Rectal smooth muscle tissue (tissue), 1 donor: ENCODE data around the gene GOLGA6B.
"Not testable (repeated sequence)": the region's sequence is repeated elsewhere in the genome, so short reads cannot be mapped to it uniquely, and the experiment has no call there.

Experiments
- H3K27ac ChIP-seq: one replicate; pipeline ENCODE4 v1.7.0; 2013; ENCODE audit warnings: low read depth, low read length, inconsistent platforms
- H3K27me3 ChIP-seq: one replicate; pipeline ENCODE4 v1.7.0; 2013; ENCODE audit warnings: low read length; ENCODE audit not compliant: control insufficient read depth, insufficient read depth
- H3K36me3 ChIP-seq: one replicate; pipeline ENCODE4 v1.7.0; 2013; ENCODE audit warnings: low read length; ENCODE audit not compliant: control insufficient read depth, insufficient read depth
- H3K4me1 ChIP-seq: one replicate; pipeline ENCODE4 v1.7.0; 2013; ENCODE audit warnings: low read length; ENCODE audit not compliant: control insufficient read depth, insufficient read depth
- H3K4me3 ChIP-seq: one replicate; pipeline ENCODE4 v1.7.0; 2013; ENCODE audit warnings: low read length
- H3K9ac ChIP-seq: one replicate; pipeline ENCODE4 v1.7.0; 2013; ENCODE audit warnings: low read length

Gene GOLGA6B, protein sequence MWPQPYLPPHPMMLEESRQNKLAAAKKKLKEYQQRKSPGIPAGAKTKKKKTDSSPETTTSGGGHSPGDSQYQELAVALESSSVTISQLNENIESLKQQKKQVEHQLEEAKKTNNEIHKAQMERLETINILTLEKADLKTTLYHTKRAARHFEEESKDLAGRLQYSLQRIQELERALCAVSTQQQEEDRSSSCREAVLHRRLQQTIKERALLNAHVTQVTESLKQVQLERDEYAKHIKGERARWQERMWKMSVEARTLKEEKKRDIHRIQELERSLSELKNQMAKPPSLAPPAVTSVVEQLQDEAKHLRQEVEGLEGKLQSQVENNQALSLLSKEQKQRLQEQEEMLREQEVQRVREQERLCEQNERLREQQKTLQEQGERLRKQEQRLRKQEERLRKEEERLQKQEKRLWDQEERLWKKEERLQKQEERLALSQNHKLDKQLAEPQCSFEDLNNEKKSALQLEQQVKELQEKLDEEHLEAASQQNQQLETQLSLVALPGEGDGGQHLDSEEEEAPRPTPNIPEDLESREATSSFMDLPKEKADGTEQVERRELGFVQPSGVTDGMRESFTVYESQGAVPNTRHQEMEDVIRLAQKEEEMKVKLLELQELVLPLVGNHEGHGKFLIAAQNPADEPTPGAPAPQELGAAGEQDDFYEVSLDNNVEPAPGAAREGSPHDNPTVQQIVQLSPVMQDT

DNA sequence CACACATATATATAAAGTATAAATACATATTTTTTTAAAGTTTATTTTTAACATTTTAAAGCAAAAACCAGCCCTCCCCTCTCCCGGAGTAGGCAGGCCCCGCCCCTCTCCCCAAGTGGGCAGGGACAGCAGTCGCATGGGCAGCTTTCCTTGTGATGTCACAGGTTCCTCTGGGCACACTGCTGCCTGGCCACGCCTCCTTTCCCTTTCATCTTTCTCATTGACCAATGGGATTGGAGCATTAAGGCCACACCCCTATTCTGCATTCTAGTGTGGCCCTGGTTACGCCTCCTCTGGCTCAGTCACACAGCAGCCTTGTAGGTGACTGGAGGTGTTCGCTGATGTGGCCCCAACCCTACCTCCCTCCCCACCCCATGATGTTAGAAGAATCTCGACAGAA, at the start of gene GOLGA6B:
TSS of gene GOLGA6B (plus strand) at position 301 of the 400 bp plus-strand sequence. CDS start at position 342, 41 bp downstream.
- H3K36me3 ChIP-seq, H3K9ac ChIP-seq, H3K27me3 ChIP-seq, H3K4me3 ChIP-seq, H3K4me1 ChIP-seq, H3K27ac ChIP-seq: not testable (repeated sequence)

DNA sequence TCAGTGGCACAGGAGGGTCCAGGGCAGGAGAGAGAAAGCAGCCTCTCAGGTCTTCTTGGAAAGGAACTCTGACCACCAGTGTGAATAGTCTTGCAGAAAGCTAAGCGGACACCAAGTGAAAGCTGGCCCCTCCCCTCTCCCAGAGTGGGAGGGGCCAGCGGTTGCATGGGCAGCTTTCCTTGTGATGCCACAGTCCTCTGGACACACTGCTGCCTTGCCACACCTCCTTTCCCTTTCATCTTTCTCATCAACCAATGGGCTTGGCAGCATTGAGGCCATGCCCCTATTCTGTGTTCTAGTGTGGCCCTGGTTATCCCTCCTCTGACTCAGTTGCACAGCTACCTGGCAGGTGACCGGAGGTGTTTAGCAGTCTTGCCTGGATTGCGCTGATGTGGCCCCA, 49.7 kb upstream of the GOLGA6B start:
- Histone ChIP-seq H3K27me3 (no peaks in the 10 kb centered on the region), H3K4me3 (no peak overlapping the region), H3K27ac (no peak overlapping the region), H3K4me1 (no peaks in the 10 kb centered on the region), H3K9ac (no peak overlapping the region), H3K36me3 (no peaks in the 10 kb centered on the region)

DNA sequence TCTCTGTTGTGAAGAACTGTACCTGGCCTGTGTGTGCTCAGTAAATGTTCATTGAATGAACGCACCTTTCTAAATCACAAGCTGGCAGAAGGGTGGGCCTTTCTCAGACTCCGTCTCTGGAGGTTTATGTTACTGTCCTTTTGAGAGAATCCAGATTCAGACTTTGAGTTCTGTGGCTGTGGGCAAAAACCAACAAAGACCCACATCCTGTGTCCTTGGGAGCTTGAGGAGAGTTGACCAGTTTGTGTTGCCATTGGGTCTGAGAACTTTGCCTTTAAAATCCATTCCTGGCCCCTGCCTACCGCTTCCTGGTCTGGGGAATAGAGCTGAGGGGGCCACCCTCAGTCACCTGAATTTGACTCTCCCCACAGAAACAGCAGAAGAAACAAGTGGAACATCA, 46.4 kb upstream of the GOLGA6B start:
- H3K27ac ChIP-seq, H3K4me3 ChIP-seq, H3K9ac ChIP-seq, H3K36me3 ChIP-seq, H3K4me1 ChIP-seq, H3K27me3 ChIP-seq: not testable (repeated sequence)

DNA sequence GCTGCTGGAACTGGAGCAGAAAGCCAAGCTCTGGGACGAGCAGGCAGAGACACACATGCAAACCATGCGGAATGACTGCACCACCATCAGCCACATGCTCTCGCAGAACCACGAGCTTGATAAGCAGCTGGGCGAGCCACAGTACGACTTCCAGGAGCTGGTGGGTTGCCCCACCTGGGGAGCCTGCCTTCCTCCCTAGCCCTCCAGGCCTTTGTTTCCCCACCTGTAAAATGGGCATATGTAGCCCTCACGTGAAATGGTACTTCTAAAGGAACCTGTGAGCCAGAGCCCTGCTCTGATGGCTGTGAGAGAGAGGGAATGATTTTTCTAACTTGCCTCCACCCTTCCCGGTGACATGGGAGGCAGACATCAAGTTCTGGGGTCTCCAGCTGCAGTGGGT, 44.6 kb upstream of the GOLGA6B start:
- no peaks in the 10 kb centered on the region for H3K27me3 ChIP-seq
- no peaks in the 10 kb centered on the region for H3K36me3 ChIP-seq
- H3K4me3 ChIP-seq: no peak overlapping the region
- H3K4me1 ChIP-seq: no peaks in the 10 kb centered on the region
- H3K9ac ChIP-seq: no peak overlapping the region
- no peak overlapping the region for H3K27ac ChIP-seq

DNA sequence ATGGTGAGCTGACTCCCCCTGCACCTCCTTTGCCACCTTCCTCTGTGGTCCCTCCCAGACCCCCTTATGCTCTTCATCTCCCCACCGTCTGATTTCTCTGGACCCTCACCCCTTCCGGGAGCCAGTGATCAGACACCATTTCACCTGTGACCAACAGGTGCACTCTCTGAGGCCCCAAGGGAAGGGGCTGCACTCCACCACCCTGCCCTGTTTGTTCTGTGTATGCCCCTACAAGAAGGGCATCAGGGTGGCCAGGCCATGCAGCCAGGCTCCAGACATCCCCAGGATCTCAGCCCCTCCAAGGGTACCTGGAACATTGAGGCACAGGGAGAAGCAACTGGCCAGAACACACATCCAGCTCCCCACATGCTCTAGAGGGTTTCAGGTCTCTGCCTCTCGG, 42.2 kb upstream of the GOLGA6B start:
- not testable (repeated sequence) for H3K4me1 ChIP-seq, H3K27ac ChIP-seq, H3K9ac ChIP-seq, H3K36me3 ChIP-seq, H3K27me3 ChIP-seq, H3K4me3 ChIP-seq

DNA sequence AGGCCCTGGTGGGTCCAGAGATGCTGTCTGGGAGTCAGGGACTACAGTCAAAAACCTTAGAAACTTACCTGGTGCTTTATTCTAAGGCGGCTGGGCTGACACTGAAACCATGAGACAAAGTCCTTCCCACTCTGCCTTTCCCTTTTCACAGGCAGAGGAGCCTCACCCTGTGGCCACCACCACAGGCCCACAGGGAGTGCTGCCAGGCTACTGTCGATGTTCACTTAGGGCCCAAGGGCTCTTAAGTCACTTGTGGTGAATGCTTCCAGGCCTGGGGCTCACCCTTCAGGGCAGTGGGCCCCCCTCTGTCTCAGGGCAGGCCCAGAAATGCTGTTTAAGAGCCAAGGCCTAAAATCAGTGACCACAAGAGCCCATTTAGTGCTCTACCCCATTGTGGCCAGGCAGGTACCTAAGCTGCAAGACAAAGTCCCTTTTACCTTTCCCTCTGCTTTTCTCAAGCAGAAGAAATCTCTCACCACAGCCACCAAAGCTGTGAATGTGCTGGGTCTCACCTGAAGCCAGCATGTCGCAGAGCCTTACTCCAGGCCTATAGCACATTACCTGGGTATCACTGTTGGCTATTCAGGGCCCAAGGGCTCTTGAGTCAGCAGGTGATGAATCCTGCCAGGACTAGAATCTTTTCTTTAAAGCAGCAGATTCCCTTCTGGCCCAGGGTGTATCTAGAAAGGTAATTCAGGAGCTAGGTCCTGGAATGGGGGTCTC, 39.5 kb upstream of the GOLGA6B start:
- Histone ChIP-seq H3K36me3 (no peaks in the 10 kb centered on the region), H3K27me3 (no peaks in the 10 kb centered on the region), H3K9ac (no peak overlapping the region), H3K4me3 (no peak overlapping the region), H3K4me1 (no peaks in the 10 kb centered on the region), H3K27ac (no peak overlapping the region)

DNA sequence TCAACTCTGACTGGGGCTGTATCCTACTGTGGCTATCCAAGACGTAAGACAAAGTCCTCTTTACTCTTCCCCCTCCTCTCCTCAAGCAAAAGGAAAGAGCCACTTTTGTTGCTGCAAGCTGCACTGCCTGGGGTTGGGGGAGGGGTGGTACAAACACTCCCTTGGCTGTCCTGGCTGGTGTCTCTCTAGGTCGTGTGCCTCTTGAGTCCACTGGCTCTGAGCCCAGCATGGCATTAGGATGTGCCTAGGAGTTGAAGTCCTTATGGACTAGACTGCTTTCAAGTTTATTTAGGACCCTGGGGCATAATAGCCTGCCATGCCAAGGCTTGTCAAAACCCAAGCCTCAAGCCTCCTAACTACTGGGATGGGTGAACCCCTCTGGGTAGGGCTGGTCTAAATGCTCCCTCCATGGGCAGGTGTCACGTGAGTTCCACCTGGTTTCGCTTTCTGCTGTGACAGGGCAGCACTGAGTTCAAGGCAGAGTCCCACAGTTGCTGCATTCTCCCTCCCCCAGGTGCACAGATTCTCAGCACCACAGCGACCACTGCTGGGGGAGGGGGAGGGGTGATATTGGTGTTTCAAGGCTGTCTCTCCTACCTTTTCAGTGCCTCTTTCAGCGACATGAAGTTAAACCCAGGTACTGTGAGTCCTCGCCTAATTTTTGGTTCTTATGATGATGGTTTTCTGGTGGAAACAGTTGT, 38.8 kb upstream of the GOLGA6B start:
- not testable (repeated sequence) for H3K4me1 ChIP-seq, H3K9ac ChIP-seq, H3K27ac ChIP-seq, H3K27me3 ChIP-seq, H3K36me3 ChIP-seq, H3K4me3 ChIP-seq

DNA sequence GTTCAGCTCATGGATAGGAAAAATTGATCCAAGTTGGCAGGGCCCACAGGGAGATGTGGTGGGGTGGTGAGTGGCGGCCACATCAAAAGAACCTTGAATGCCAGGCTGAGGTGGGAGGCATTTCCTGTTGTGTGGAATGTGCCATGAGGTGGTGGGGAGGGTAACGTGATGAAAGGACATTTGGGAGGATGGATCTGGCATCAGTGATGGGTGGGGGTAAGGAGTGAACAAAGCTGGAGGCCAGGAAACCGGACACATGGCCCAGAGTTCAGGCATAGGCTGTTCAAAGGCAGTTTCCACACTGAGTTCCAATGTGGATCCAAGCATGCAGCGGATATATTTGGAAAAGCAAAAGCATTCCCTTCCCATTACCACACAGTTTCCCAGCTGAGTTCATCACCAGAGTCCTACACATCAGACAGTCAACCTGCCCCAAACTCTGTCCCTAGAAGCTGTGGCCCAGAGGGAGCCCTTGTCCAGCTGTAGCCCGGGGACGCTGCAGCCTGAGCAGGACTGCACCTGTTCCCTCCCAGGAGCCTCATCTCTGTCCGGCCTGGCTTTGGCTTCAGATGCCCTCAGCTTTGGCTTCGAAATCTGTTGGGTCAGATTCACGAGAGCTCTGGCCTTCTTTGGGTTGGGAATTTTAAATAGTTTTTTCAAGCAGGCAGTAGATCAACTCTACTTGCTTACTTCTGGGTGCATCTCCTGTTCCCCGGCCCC, 37.8 kb upstream of the GOLGA6B start:
- Histone ChIP-seq H3K4me1 (no peaks in the 10 kb centered on the region), H3K36me3 (no peaks in the 10 kb centered on the region), H3K9ac (no peak overlapping the region), H3K4me3 (no peak overlapping the region), H3K27me3 (no peaks in the 10 kb centered on the region), H3K27ac (no peak overlapping the region)

DNA sequence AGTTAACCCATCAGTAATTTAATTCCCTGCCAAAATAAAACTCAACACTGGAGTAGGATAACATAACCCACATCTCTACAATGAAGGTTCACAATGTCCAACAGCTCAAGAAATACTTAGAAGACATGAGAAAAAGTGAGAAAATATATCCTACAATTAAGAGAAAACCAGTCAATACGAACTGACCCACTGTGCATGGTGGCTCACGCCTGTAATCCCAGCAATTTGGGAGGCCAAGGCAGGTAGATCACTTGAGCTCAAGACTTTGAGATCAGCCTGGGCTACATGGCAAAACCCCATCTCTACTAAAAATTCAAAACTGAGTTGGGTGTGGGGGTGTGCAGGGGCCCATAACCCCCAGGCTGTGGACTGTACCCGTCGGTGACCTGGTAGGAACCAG, 30.6 kb upstream of the GOLGA6B start:
- not testable (repeated sequence) for H3K36me3 ChIP-seq, H3K27me3 ChIP-seq, H3K4me3 ChIP-seq, H3K27ac ChIP-seq, H3K4me1 ChIP-seq, H3K9ac ChIP-seq

DNA sequence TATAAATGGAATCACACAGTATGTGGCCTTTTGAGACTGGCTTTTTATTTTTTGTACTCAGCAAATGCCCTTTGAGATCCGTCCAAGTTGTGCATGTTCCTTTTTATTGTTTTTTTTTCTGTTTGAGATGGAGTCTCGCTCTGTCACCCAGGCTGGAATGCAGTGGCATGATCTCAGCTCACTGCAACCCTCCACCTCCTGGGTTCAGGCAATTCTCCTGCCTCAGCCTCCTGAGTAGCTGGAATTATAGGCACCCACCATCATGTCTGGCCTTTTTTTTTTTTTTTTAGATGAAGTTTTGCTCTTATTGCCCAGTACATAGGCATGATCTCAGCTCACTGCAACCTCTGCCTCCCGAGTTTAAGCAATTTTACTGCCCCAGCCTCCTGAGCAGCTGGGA, 28.3 kb upstream of the GOLGA6B start:
- H3K36me3 ChIP-seq, H3K27ac ChIP-seq, H3K4me3 ChIP-seq, H3K9ac ChIP-seq, H3K27me3 ChIP-seq, H3K4me1 ChIP-seq: not testable (repeated sequence)

DNA sequence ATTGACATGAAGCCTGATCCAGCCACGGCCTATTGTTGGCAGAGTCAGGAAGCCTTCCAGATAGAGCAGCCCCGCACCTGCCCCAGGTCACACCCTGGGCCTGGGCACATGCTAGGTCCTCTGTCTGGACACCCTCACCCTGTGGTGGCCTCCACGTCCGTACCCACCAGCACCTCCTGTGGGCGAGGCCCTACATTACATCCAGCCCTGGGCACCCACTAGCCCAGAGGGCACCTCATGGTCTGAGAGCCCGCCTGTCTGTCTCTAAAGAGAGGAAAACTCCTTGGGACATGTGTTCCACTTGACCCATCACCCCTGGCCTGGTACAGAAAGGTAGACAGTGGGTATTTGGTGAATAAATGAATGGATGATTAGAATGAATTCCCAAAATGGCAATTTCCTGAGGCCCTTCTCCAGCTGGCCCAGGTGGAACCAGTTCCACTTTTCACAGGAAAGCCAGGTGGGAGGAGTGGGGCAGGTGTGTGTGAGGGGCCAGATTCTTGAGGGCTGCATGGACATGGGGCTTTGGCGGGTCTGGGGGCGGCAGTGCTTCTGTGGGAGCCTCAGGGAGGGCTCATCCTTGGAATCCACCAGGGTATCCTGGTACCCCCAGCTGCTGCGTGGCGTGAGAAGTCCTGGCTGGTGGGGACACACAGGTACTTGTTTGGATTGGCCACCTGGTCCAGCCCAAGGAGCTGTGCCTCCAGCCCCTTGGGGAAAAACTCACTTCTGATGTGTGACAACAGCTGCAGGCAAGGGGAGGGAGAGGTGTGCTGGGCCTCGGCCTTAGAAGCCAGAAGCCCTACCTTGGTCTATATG, 26.0 kb upstream of the GOLGA6B start:
- H3K9ac ChIP-seq, H3K4me1 ChIP-seq, H3K36me3 ChIP-seq, H3K27me3 ChIP-seq, H3K4me3 ChIP-seq, H3K27ac ChIP-seq: not testable (repeated sequence)
